Stomach (tissue), 9 donors: ENCODE measurements around the gene KCTD5. TPM values are rescaled to one million over a fixed set of nuclear protein-coding genes. Genes with fewer than 3 reads are reported as not detected.
"Not testable (repeated sequence)": the region's sequence is repeated elsewhere in the genome, so short reads cannot be mapped to it uniquely, and the experiment has no call there.

Experiments
- DNase-seq, 2 donors: peaks; one replicate each; pipeline versions ENCODE4 v3.0.0 to v3.0.0-alpha.2; 2013 to 2019
- H3K27ac ChIP-seq, 5 donors: fragments of 200-600 bp in 4 of 5; sonication (generic) in 4 of 5; one replicate each; pipeline ENCODE4 v1.5.1; 2013 to 2019; ENCODE audit warnings: mild to moderate bottlenecking in 1 of 5, moderate library complexity in 1 of 5
- H3K27me3 ChIP-seq, 3 donors: fragments of 200-600 bp; sonication (generic); one replicate each; pipeline ENCODE4 v1.5.1; 2017 to 2019; ENCODE audit warnings: mixed run types in 1 of 3
- H3K36me3 ChIP-seq, 4 donors: fragments of 200-600 bp; sonication (generic); 1 replicate in 3 of 4; 2 replicates in 1 of 4; pipeline ENCODE4 v1.5.1; 2016 to 2019
- H3K4me1 ChIP-seq, 4 donors: fragments of 200-600 bp; sonication (generic); one replicate each; pipeline ENCODE4 v1.5.1; 2016 to 2019
- H3K4me3 ChIP-seq, 4 donors: fragments of 200-600 bp; sonication (generic) in 3 of 4; one replicate each; pipeline ENCODE4 v1.5.1; 2016 to 2019; ENCODE audit warnings: mild to moderate bottlenecking in 1 of 4
- H3K9me3 ChIP-seq, 4 donors: fragments of 200-600 bp; sonication (generic); one replicate each; pipeline ENCODE4 v1.5.1; 2016 to 2019
- EP300 ChIP-seq: sonication (generic); formaldehyde crosslinking; IDR thresholded peaks from one replicate; pipeline ENCODE4 v1.6.1; 2017; ENCODE audit warnings: antibody characterized with exemption
- POLR2A ChIP-seq, 4 donors: fragments of 450-650 bp; IDR thresholded peaks; one replicate each; pipeline ENCODE4 v1.6.1; 2016; ENCODE audit warnings: antibody characterized with exemption in 4 of 4, control low read depth in 2 of 4, mild to moderate bottlenecking in 1 of 4, moderate library complexity in 1 of 4
- POLR2AphosphoS5 ChIP-seq, 3 donors: sonication (generic); formaldehyde crosslinking; IDR thresholded peaks; one replicate each; pipeline ENCODE4 v1.6.1; 2016; ENCODE audit warnings: antibody characterized with exemption in 3 of 3
- WGBS, 5 donors: extraction: QIAGEN DNeasy Blood & Tissue Kit in 3 of 5; methylation state at CpG; one replicate each; pipeline versions ENCODE4 v1.1.5 to v1.1.7; 2013 to 2018; 5-methylcytosine and 5-hydroxymethylcytosine counted together
- intact Hi-C: fragments of 100-400 bp; cut with DNase I; formaldehyde crosslinking; loops from one replicate; pipeline ENCODE4 v1.15.1; 2023; ENCODE audit warnings: low total_unique reads
- polyA plus RNA-seq, 3 donors: library from polyadenylated mRNA; stranded (reverse); fragments of 200-250 nt; gene quantifications; one replicate each; pipeline ENCODE4 v1.2.3, GENCODE V29; 2013
- total RNA-seq, 5 donors: library from RNA; depleted of rRNA; stranded (reverse); fragments of >200 nt; gene quantifications; one replicate each; pipeline versions ENCODE4 v1.1.0 to v1.2.3, GENCODE V29; 2014 to 2016
- TF ChIP-seq, protein P1 (sequence below), 7 experiments: fragments of 450-650 bp in 4 of 7; fragments of 200-600 bp in 3 of 7; sonication (generic) in 3 of 7; IDR thresholded peaks; one replicate each; pipeline ENCODE4 v1.5.1; 2016 to 2019; ENCODE audit warnings: antibody characterized with exemption in 7 of 7, control low read depth in 2 of 7, mild to moderate bottlenecking in 1 of 7
- donor health status: healthy with polysubstance abuse.
- donor health status: Bipolar disorder and iron deficiency.
- donor health status: healthy.

Gene KCTD5
- total and polyA plus RNA-seq, 8 donors = 0.89 to 45.6 (median 24.7) TPM

DNA sequence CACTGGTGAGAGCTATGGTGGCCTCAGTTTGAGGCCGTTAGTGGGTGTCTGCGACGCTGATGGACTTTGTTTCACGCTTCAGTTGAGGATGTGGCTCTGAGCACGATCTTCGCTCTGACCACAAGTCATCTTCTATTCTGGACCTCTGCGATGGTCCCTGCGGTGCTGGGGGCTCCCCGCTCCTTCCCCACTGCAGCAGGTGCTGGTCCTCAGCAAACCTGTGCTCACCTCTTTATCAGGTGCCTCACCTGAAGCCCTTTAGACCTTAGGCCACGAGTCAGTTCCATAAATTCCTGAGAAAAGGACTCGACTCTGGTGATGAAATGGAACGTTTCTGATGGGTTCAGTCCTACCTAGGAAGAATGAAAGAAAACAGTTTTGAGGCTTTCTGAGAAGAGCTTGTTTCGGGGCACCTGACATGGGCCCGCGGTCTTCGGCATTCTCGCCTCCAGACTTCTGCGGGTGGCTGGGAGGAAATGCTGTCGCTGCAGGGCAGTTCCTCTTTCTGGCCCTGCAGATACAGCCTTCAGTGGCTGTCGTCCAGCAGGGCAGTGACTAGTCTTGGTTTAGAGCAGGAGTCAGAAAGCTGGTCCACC lies 4.7 kb downstream of the KCTD5 start:
- no peaks in the 10 kb centered on the region for H3K9me3 ChIP-seq
- peaks cover 0 to 29% (median 23%) of the 10 kb centered on the region in 4 donors for H3K36me3 ChIP-seq
- H3K27me3 ChIP-seq = no peaks in the 10 kb centered on the region
- no peak for TF ChIP-seq POLR2A (IDR thresholded peaks at IDR 0.05)
- TF ChIP-seq, protein P1, sequence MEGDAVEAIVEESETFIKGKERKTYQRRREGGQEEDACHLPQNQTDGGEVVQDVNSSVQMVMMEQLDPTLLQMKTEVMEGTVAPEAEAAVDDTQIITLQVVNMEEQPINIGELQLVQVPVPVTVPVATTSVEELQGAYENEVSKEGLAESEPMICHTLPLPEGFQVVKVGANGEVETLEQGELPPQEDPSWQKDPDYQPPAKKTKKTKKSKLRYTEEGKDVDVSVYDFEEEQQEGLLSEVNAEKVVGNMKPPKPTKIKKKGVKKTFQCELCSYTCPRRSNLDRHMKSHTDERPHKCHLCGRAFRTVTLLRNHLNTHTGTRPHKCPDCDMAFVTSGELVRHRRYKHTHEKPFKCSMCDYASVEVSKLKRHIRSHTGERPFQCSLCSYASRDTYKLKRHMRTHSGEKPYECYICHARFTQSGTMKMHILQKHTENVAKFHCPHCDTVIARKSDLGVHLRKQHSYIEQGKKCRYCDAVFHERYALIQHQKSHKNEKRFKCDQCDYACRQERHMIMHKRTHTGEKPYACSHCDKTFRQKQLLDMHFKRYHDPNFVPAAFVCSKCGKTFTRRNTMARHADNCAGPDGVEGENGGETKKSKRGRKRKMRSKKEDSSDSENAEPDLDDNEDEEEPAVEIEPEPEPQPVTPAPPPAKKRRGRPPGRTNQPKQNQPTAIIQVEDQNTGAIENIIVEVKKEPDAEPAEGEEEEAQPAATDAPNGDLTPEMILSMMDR (IDR thresholded peaks at IDR 0.05) = no peak
- no peak for TF ChIP-seq EP300
- TF ChIP-seq POLR2AphosphoS5 (IDR thresholded peaks at IDR 0.05) = no peak
- peak overlapping the region in 2 of 5 donors; percentile 50 to 58 for H3K27ac ChIP-seq
- WGBS, 5 donors = 60 to 76% (median 71%) methylated on average over 20 of the region's 20 CpGs
- intact Hi-C loops = no loop called here
- peak overlapping the region in 1 of 4 donors; percentile 13 for H3K4me3 ChIP-seq
- H3K4me1 ChIP-seq = peaks cover 20 to 55% (median 42%) of the 10 kb centered on the region in 4 donors
- DNase-seq = peak; percentile 30 to 45

DNA sequence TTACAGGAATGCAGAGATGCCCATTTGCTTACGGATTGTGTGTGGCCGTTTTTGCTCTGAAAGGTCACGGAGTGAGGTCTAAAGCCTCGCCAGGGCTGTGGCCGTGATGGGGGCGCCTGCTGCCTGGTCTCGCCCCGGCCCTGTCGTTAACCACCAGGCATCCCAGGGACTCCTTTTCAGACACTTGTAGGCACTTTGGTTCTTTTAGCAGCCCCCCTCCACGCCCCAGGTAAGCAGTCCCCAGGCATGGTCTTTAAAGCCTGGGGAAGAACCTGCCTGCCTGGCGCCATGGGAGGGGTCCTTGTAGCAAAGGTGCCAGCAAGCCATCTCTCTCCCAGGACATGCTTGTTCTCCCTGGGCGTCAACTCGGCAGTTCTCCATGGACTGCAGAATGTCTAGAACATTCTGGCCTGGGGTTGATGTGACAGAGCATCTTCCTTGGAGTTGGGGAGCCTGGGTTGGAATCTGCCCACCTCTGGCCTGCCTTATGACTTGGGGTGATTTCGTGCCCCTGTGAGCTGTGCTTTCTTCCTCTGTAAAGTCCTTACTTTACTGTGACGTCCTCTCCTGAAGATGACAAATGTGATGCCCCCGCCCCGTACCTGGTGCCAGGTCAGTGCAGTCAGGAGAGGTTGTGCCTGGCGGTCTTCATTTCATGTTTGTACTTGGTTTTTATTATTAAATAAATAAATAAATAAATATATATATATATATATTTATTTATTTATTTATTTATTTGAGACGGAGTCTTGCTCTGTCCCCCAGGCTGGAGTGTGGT lies 5.4 kb downstream of the KCTD5 start:
- intact Hi-C loops = no loop called here
- H3K27me3 ChIP-seq = no peaks in the 10 kb centered on the region
- no peak for DNase-seq
- TF ChIP-seq EP300 = no peak
- TF ChIP-seq, protein P1 (IDR thresholded peaks at IDR 0.05) = no peak
- TF ChIP-seq POLR2A (IDR thresholded peaks at IDR 0.05) = no peak
- no peak for TF ChIP-seq POLR2AphosphoS5 (IDR thresholded peaks at IDR 0.05)
- no peak overlapping the region for H3K4me3 ChIP-seq
- WGBS, 5 donors = 83 to 89% (median 88%) methylated on average over 11 to 19 of the region's 19 CpGs
- H3K9me3 ChIP-seq = no peaks in the 10 kb centered on the region
- peaks cover 0 to 29% (median 27%) of the 10 kb centered on the region in 4 donors for H3K36me3 ChIP-seq
- peak overlapping the region in 2 of 5 donors; percentile 50 to 58 for H3K27ac ChIP-seq
- peaks cover 27 to 62% (median 48%) of the 10 kb centered on the region in 4 donors for H3K4me1 ChIP-seq

DNA sequence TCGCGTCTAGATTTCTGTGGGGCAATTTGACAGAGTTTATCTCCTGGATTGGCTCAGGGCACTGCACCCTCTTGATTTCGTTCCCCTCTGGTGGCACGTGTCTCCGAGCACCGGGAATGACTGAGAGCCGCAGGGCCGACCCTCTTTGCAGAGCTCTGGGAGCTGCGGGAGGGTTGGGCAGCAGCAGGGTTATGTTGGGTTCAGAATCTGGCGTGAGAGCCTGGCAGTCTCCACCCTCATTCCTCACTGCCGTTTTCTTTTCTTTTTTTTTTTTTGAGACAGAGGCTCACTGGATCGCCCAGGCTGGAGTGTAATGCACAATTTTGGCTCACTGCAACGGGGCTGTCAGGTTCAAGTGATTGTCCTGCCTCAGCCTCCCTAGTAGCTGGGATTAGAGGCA lies 7.1 kb downstream of the KCTD5 start:
- intact Hi-C loops, H3K27me3 ChIP-seq: not testable (repeated sequence)
- WGBS, 5 donors = 24 to 48% (median 44%) methylated on average over 2 to 5 of the region's 13 CpGs

DNA sequence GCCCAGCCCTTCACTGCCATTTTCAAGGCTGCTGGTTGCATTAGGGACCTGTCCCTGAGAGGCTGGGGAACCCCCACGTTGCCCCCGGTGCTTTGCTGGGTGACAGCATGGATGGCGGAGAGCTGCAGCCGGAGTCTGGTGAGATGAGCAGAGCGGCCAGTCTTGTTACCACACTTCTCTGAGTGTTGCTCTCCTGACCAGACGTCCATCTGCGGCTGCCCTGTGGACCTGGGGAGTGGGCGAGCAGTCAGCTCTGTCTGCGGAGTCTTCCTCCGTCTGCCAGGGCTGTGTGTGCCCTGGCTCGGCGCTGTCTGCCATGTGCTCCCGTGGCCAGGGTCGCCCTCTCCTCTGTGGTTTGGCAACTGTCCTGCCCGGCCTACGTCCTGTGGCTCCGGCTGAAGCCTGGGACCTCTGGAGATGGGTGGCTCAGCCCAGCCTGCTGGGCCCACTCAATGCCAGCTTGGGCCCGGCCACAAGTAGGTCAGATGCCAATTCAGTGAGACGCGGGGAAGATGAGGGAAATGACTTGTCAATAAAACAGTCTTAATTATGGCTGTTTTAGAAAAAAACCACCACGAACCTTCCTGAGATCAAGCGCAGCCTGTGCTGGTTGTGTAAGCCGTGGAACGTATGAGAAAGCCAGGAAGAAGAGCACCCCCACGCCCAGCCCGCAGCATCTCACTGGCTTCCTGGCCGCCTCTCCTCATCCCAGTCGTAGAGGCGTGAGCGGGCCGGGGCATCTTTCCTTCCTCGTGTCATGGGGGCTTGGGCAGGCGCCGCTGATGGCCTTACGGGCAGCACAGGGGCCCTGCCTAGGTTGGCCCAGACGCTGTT lies 7.9 kb downstream of the KCTD5 start:
- no peak for TF ChIP-seq POLR2A (IDR thresholded peaks at IDR 0.05)
- TF ChIP-seq EP300 = no peak
- TF ChIP-seq, protein P1 (IDR thresholded peaks at IDR 0.05) = no peak
- no peak for TF ChIP-seq POLR2AphosphoS5 (IDR thresholded peaks at IDR 0.05)
- WGBS, 5 donors = 78 to 87% (median 85%) methylated on average over 25 to 36 of the region's 36 CpGs
- intact Hi-C loops = no loop called here

More for the DNA sequence above, 7.1 kb downstream of the KCTD5 start:
- H3K4me1 ChIP-seq = peaks cover 35 to 58% (median 45%) of the 10 kb centered on the region in 4 donors
- not testable (repeated sequence) for H3K9me3 ChIP-seq, H3K4me3 ChIP-seq, DNase-seq, H3K27ac ChIP-seq
- H3K36me3 ChIP-seq = peaks cover 0 to 37% (median 27%) of the 10 kb centered on the region in 4 donors

More for the DNA sequence above, 7.9 kb downstream of the KCTD5 start:
- H3K4me1 ChIP-seq = peaks cover 35 to 53% (median 42%) of the 10 kb centered on the region in 4 donors
- no peaks in the 10 kb centered on the region for H3K27me3 ChIP-seq
- H3K9me3 ChIP-seq = no peaks in the 10 kb centered on the region
- peaks cover 0 to 37% (median 27%) of the 10 kb centered on the region in 4 donors for H3K36me3 ChIP-seq
- no peak overlapping the region for H3K4me3 ChIP-seq
- H3K27ac ChIP-seq = no peak overlapping the region
- no peak for DNase-seq
